Left lung (tissue), 10 donors: ENCODE data around the gene GLS. TPM values are rescaled to one million over a fixed set of nuclear protein-coding genes. Genes with fewer than 3 reads are reported as not detected.
A peak's percentile ranks its signal among the peaks of the same experiment; 100 is the strongest.

ENCODE experiments used
- ATAC-seq: fragments of 200-7000 bp; cut with Tn5 transposase; one replicate; pipeline ENCODE4 v1.9.1; 2020; ENCODE audit warnings: moderate library complexity
- DNase-seq, 4 donors: peaks; one replicate each; pipeline ENCODE4 v3.0.0-alpha.2; 2013 to 2020
- H3K27ac ChIP-seq, 2 donors: fragments of 200-600 bp; sonication (generic) in 1 of 2; one replicate each; pipeline versions ENCODE4 v1.5.0 to v1.8.0; 2020 to 2021
- H3K27me3 ChIP-seq, 2 donors: fragments of 200-600 bp; sonication (generic) in 1 of 2; one replicate each; pipeline versions ENCODE4 v1.5.0 to v1.8.0; 2020 to 2021
- H3K36me3 ChIP-seq, 2 donors: fragments of 200-600 bp; sonication (generic) in 1 of 2; one replicate each; pipeline versions ENCODE4 v1.5.0 to v1.8.0; 2020 to 2021
- H3K4me1 ChIP-seq, 2 donors: fragments of 200-600 bp; one replicate each; pipeline ENCODE4 v1.8.0; 2021
- H3K4me3 ChIP-seq, 2 donors: fragments of 200-600 bp; sonication (generic) in 1 of 2; one replicate each; pipeline versions ENCODE4 v1.5.0 to v1.8.0; 2020 to 2021; ENCODE audit warnings: mild to moderate bottlenecking in 1 of 2
- H3K9me3 ChIP-seq, 2 donors: fragments of 200-600 bp; sonication (generic) in 1 of 2; one replicate each; pipeline versions ENCODE4 v1.5.0 to v1.8.0; 2020 to 2021
- intact Hi-C, 2 donors: fragments of 100-400 bp; cut with DNase I; formaldehyde crosslinking; loops; one replicate each; pipeline versions ENCODE4 v1.11.2 to v1.14.2; 2022
- polyA plus RNA-seq, 6 donors: library from polyadenylated mRNA; unstranded; fragments of 120-200 nt; gene quantifications; one replicate each; pipeline ENCODE4 v1.2.1, GENCODE V29; 2013; ENCODE audit not compliant: insufficient read length in 6 of 6
- total RNA-seq, 2 donors: library from RNA; stranded (reverse); fragmentation: NEBNext Ultra II Directional; extraction: Animal tissue kit (Norgen Biotek cat#: 25700); gene quantifications; one replicate each; pipeline ENCODE4 v1.2.1, GENCODE V29; 2021
- TF ChIP-seq, protein P1 (sequence below), 2 donors: fragments of 200-600 bp; sonication (generic) in 1 of 2; IDR thresholded peaks; one replicate each; pipeline versions ENCODE4 v1.5.0 to v1.8.0; 2021; ENCODE audit warnings: antibody characterized with exemption in 2 of 2
- donor health status: DM: no; HTN: yes; CAD: no.
- donor health status: DM: no; HTN: no; CAD: no.

GLS gene
- total and polyA plus RNA-seq, 8 donors = 114 to 346 (median 123) TPM

DNA sequence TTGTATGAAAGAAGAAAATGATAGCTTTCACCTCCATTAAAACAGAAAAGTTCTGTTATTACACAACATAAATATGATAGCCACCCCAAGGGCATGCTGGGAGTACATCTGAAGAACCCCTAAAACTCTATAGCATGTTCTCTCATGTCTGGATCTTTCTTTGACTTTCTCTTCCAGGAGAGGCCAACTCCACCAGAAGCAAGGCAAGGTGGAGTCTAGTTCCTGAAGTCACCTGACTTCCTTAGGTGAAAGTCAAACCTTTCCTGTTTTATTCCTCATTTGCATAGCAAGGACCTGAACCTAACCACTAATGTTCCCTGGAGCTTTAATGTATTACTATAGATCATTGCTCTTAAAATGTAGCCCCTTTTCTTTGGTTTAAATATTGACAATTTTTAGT lies 127.7 kb downstream of the GLS start:
- H3K4me1 ChIP-seq = peaks cover 16 to 39% of the 10 kb centered on the region in 2 donors
- ATAC-seq = no peak
- intact Hi-C loops = no loop called here
- no peaks in the 10 kb centered on the region for H3K9me3 ChIP-seq
- TF ChIP-seq, protein P1, sequence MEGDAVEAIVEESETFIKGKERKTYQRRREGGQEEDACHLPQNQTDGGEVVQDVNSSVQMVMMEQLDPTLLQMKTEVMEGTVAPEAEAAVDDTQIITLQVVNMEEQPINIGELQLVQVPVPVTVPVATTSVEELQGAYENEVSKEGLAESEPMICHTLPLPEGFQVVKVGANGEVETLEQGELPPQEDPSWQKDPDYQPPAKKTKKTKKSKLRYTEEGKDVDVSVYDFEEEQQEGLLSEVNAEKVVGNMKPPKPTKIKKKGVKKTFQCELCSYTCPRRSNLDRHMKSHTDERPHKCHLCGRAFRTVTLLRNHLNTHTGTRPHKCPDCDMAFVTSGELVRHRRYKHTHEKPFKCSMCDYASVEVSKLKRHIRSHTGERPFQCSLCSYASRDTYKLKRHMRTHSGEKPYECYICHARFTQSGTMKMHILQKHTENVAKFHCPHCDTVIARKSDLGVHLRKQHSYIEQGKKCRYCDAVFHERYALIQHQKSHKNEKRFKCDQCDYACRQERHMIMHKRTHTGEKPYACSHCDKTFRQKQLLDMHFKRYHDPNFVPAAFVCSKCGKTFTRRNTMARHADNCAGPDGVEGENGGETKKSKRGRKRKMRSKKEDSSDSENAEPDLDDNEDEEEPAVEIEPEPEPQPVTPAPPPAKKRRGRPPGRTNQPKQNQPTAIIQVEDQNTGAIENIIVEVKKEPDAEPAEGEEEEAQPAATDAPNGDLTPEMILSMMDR (IDR thresholded peaks at IDR 0.05) = no peak
- H3K27me3 ChIP-seq = no peaks in the 10 kb centered on the region
- no peak for DNase-seq
- H3K27ac ChIP-seq = no peak overlapping the region
- H3K4me3 ChIP-seq = no peak overlapping the region
- H3K36me3 ChIP-seq = peaks cover 0 to 85% of the 10 kb centered on the region in 2 donors

DNA sequence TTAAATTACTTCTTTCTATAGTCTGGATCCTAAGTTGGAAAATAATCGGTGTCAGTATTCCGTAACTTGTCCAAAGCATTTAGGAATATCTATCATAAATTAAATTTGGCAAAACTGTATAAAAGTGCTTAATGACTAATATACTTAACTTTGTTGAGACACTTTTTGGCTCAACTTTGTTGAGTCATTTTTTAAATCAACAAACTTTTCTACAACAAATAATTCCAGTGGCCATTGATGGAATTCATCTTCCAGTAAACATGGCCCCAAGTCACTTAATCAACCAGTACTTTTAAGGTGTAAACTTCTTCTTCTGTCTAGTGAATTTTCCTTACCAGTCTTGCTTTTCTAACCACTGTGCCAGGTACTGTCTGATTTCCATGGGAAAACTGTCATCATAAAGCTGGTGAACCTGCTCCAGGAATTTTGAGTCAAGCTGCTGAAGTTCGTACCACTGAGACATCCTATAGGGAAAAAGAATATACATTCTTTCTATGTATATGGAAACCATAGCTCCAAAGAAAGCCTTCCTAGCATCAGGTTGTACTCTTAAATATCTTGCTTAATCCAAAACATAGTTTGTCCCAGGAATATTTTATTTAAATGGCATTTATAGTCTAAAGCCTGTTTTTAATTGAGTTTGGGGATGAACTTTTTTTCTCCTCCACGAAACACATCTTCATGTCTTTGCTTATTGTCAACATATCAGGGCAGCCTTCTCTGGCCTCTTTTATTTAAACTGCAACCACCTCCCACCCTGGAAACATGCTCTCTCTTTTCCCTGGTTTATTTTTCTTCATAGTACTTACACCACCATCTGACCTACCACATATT lies 129.1 kb downstream of the GLS start:
- TF ChIP-seq, protein P1 (IDR thresholded peaks at IDR 0.05) = no peak
- peaks cover 16 to 44% of the 10 kb centered on the region in 2 donors for H3K4me1 ChIP-seq
- peaks cover 0 to 70% of the 10 kb centered on the region in 2 donors for H3K36me3 ChIP-seq
- H3K4me3 ChIP-seq = no peak overlapping the region
- H3K27me3 ChIP-seq = no peaks in the 10 kb centered on the region
- H3K27ac ChIP-seq = no peak overlapping the region
- intact Hi-C loops = no loop called here
- no peak for ATAC-seq
- DNase-seq = no peak
- no peaks in the 10 kb centered on the region for H3K9me3 ChIP-seq

DNA sequence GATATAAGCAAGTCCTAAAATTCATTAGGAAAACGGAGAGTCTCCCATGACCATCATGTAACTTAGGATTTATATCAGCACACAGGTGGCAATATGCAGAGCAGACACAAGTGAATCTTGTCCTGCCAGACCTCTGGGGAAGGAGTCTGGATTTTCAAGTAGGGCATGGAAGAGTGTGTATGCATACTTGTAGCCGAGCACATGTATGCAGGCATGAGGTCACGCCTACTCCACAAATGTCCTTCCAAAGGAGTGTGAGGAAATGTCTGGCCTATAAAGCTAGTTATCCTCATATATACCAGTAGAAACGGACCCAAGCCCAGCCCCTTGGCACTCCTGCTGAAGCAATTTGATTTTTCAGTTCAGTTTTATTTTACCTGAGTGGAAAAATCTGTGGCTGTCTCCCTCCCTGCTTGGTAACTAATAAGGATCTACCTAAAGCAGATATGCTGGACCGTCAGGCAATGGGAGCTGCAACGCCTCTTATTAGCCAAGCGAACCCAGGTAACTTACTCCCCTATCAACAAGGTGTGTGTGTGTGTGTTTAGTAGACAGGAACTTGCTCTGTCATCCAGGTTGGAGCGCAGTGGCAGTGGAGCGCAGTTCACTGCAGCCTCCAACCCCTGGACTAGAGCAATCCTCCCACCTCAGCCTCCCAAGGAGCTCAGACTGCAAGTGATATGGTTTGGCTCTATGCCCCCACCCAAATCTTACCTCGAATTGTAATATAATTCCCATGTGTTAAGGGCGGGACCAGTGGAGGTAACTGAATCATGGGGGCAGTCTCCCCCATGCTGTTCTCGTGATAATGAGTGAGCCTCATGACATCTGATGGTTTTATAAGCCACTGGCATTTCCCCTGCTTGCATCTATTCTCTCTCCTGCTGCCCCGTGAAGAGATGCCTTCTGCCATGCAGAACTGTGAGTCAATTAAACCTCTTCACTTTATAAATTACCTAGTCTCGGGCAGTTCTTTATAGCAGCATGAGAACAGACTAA lies 130.6 kb downstream of the GLS start:
- Histone ChIP-seq H3K36me3 (peaks cover 0 to 56% of the 10 kb centered on the region in 2 donors), H3K4me1 (peaks cover 16 to 52% of the 10 kb centered on the region in 2 donors), H3K27me3 (no peaks in the 10 kb centered on the region), H3K27ac (peak overlapping the region in 1 of 2 donors; percentile 2), H3K4me3 (peak overlapping the region in 1 of 2 donors; percentile 92), H3K9me3 (no peaks in the 10 kb centered on the region)
- DNase-seq (no peak), ATAC-seq (no peak)
- TF ChIP-seq, protein P1 (IDR thresholded peaks at IDR 0.05) = no peak
- intact Hi-C loops = no loop called here

DNA sequence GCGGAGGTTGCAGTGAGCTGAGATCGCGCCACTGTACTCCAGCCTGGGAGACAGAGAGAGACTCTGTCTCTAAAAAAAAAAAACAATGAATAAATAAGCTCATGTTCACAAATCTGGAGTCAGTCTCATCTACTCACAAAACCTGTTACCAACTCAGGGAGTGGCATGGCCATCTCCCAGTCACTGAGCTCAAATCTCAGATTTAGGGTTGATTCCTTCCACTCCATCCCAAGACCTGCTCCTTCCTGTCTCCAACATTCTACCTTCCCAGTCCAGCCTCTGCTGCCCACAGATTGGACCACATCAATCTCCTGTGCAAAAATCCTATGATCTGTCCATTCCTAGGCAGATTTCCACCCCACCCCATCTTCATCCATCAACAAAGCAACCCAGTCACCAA lies 131.7 kb downstream of the GLS start:
- peak overlapping the region in 1 of 2 donors; percentile 92 for H3K4me3 ChIP-seq
- H3K36me3 ChIP-seq = peaks cover 0 to 44% of the 10 kb centered on the region in 2 donors
- H3K27ac ChIP-seq = peak overlapping the region in 1 of 2 donors; percentile 89
- DNase-seq (no peak), ATAC-seq (no peak)
- intact Hi-C loops = no loop called here
- TF ChIP-seq, protein P1 (IDR thresholded peaks at IDR 0.05) = no peak
- H3K9me3 ChIP-seq = no peaks in the 10 kb centered on the region
- no peaks in the 10 kb centered on the region for H3K27me3 ChIP-seq
- H3K4me1 ChIP-seq = peaks cover 16 to 52% of the 10 kb centered on the region in 2 donors
